Measurements from ENCODE around the gene CD244. TPM values are rescaled to one million over a fixed set of nuclear protein-coding genes. Genes with fewer than 3 reads are reported as not detected.

Gene CD244
- total RNA-seq, 1 donor from 2014 or later: not detected

DNA sequence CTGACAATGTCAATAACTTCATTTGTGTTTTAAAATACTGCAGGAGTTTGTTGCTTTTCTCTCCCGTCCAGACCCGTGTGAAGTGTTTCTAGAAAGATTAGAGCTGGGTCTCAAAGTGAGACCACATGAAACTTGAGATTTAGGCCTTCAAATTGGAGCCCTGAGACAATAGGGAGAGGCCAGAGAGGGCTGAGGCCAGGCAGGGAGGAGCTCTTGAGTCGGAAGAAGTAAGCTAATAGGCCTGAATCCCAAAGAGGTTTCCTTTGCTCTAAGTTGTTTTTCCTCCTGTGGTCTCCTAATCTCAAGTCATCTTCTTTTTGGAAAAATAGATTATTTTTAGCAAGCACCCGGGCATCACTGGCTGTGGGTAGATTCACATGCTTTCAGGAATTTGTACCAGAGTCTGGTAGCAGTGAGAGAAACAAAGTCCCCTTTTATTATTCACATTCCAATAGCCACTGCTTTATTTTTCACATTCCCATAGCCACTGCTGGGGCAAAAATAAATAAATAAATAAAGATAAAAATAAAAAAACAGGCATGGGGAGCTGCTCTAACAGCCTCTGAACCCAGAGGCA, 25.6 kb downstream of the CD244 start:
- Mint-ChIP-seq H3K4me1 (ENCODE audit: low read depth) (no peaks in the 10 kb centered on the region), H3K27ac (ENCODE audit: unreplicated experiment) (no peak overlapping the region), H3K4me3 (ENCODE audit: unreplicated experiment) (no peak overlapping the region), H3K36me3 (ENCODE audit: low read depth) (no peaks in the 10 kb centered on the region), H3K27me3 (ENCODE audit: low read depth) (peaks cover 13% of the 10 kb centered on the region), H3K9me3 (ENCODE audit: low read depth) (no peaks in the 10 kb centered on the region)
- no peak for DNase-seq (ENCODE audit: low spot score)
- TF ChIP-seq, protein P1, sequence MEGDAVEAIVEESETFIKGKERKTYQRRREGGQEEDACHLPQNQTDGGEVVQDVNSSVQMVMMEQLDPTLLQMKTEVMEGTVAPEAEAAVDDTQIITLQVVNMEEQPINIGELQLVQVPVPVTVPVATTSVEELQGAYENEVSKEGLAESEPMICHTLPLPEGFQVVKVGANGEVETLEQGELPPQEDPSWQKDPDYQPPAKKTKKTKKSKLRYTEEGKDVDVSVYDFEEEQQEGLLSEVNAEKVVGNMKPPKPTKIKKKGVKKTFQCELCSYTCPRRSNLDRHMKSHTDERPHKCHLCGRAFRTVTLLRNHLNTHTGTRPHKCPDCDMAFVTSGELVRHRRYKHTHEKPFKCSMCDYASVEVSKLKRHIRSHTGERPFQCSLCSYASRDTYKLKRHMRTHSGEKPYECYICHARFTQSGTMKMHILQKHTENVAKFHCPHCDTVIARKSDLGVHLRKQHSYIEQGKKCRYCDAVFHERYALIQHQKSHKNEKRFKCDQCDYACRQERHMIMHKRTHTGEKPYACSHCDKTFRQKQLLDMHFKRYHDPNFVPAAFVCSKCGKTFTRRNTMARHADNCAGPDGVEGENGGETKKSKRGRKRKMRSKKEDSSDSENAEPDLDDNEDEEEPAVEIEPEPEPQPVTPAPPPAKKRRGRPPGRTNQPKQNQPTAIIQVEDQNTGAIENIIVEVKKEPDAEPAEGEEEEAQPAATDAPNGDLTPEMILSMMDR (IDR thresholded peaks at IDR 0.05): no peak

DNA sequence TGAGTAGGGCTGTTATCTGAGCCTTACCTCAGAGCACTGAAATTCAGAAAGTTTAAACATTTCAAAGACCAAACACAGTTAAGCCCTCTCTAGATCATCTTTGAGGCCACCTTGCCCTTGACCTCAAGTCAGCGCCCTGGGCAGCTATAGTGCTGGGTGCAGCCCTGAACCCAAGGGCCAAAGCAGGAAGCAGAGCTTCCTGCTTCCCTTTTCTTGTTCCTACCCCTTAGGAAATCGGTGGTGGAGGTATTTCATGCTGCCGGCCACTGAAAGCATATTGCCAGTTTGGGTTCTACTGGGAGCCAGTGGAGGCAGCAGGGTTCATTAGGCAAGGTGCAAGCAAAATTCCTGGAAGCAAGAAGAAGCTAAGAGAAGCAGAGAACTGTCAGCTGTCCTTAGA, 26.1 kb downstream of the CD244 start:
- Mint-ChIP-seq H3K27ac (ENCODE audit: unreplicated experiment) (no peak overlapping the region), H3K36me3 (ENCODE audit: low read depth) (no peaks in the 10 kb centered on the region)

DNA sequence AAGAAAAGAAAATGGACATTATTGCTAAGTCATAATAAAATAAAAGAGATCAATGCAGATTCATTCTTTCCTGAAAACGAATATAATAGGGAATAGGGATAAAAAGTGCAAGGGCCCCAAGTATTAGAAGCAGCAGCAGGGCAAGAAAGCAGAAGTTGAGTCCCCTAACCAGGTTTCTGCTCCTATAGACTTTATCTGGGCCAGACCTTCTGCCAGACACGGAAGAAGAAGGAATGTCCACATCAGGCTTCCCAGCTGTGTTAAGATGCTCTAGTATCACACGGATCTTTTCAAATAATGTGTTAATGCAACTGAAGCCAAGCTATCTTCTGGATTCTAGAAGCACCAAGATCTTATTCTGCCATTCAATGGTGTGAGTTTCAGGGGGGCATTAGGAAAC, 26.9 kb downstream of the CD244 start:
- Mint-ChIP-seq H3K4me3 (ENCODE audit: unreplicated experiment) (no peak overlapping the region), H3K27me3 (ENCODE audit: low read depth) (peaks cover 16% of the 10 kb centered on the region), H3K27ac (ENCODE audit: unreplicated experiment) (no peak overlapping the region), H3K9me3 (ENCODE audit: low read depth) (no peaks in the 10 kb centered on the region), H3K36me3 (ENCODE audit: low read depth) (no peaks in the 10 kb centered on the region), H3K4me1 (ENCODE audit: low read depth) (no peaks in the 10 kb centered on the region)
- no peak for DNase-seq (ENCODE audit: low spot score)
- TF ChIP-seq, protein P1 (IDR thresholded peaks at IDR 0.05): no peak

More for the DNA sequence above, 26.1 kb downstream of the CD244 start:
- H3K27me3 Mint-ChIP-seq (ENCODE audit: low read depth): peaks cover 15% of the 10 kb centered on the region
- no peaks in the 10 kb centered on the region for H3K9me3 Mint-ChIP-seq (ENCODE audit: low read depth)
- no peaks in the 10 kb centered on the region for H3K4me1 Mint-ChIP-seq (ENCODE audit: low read depth)
- H3K4me3 Mint-ChIP-seq (ENCODE audit: unreplicated experiment): no peak overlapping the region
- no peak for DNase-seq (ENCODE audit: low spot score)
- TF ChIP-seq, protein P1 (IDR thresholded peaks at IDR 0.05): no peak

DNA sequence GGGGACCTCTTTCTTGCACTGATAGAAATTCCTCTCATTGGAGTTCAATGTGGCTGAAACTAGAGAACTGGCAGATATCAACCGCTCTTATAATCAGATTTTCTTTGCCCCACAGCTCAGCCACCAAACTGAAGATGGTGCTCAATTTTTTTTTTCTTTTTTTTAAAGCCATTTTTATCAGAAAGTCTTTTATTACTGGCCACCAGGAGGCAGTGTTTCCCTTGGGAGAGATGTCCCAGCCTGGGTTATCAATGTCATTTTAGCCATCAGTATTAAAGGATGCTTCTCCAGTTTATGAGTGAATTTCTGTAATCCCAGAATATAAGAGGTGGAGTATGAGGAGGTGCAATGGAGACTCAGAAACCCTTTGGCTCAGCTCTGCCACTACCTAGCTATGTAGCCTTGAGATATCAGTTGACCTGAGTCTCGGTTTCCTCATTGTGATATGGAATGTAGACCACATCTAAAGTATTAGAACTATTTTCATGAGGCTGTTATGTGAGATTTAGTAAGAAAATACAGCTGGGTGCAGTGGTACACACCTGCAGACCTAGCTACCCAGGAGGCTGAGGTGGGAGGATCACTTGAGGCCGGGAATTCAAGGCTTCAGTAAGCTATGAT, 27.6 kb downstream of the CD244 start:
- TF ChIP-seq, protein P1 (IDR thresholded peaks at IDR 0.05): peak; percentile 74
- Mint-ChIP-seq H3K4me3 (ENCODE audit: unreplicated experiment) (no peak overlapping the region), H3K36me3 (ENCODE audit: low read depth) (no peaks in the 10 kb centered on the region), H3K9me3 (ENCODE audit: low read depth) (no peaks in the 10 kb centered on the region), H3K27ac (ENCODE audit: unreplicated experiment) (no peak overlapping the region), H3K4me1 (ENCODE audit: low read depth) (no peaks in the 10 kb centered on the region), H3K27me3 (ENCODE audit: low read depth) (peaks cover 17% of the 10 kb centered on the region)
- DNase-seq (ENCODE audit: low spot score): no peak

DNA sequence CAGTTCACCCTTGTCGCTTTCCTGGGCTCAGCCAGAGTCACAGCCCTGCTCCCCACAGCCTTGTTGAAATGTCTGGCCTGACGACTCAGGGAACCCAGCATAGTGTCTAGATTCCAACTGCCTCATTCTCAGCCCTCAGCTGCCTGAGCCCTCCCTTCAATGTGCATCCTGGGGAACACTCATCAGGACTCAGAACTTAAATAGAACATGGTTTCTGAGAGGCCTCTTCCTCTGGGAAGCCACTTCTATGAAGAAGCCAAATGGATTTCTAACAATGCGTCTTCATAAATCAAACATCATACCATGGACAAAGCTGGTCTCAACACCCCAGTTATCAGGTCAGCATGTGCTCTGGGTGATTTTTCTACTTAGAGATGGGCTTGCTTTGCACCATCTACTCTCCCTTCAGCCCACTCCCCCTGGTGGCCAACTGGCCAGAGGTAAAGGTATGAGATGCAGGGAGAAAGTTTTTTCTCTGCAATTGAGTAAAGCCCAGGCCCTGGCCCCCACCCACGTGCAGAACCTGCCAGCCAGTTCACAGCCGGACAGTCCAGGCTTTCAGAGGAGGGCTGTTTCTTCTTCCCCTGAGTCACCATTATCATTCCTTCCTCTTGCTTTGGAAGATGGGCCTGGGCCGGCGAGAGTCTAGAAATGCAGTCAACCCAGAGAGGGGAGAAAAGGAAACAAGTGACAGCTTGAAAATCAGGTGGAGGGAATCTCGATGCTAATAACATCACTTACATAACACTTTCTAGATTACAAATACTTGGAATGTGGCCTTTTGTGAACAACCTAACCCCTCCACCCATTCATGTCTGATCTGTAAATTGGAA, 32.1 kb downstream of the CD244 start:
- H3K4me3 Mint-ChIP-seq (ENCODE audit: unreplicated experiment): no peak overlapping the region
- no peak overlapping the region for H3K27ac Mint-ChIP-seq (ENCODE audit: unreplicated experiment)
- peaks cover 16% of the 10 kb centered on the region for H3K27me3 Mint-ChIP-seq (ENCODE audit: low read depth)
- TF ChIP-seq, protein P1 (IDR thresholded peaks at IDR 0.05): peak; percentile 61
- no peaks in the 10 kb centered on the region for H3K4me1 Mint-ChIP-seq (ENCODE audit: low read depth)
- DNase-seq (ENCODE audit: low spot score): no peak
- no peaks in the 10 kb centered on the region for H3K9me3 Mint-ChIP-seq (ENCODE audit: low read depth)
- no peaks in the 10 kb centered on the region for H3K36me3 Mint-ChIP-seq (ENCODE audit: low read depth)

All from chondrocyte (in vitro differentiated cells).